ENCODE data around the gene NECAB2. TPM values are rescaled to one million over a fixed set of nuclear protein-coding genes. Genes with fewer than 3 reads are reported as not detected.

The NECAB2 gene
- total and polyA plus RNA-seq, 2 of the 8 experiments (the other 6 are each of a cell fraction or from before 2014, with no cell fraction given), result 3.6 to 4.2 TPM

- Histone ChIP-seq H2BK15ac (ENCODE audit: low read length) (no peak overlapping the region), H4K8ac (ENCODE audit: extremely low read depth, insufficient read depth, low read length) (no peak overlapping the region), H2AFZ (ENCODE audit: low read length) (no peak overlapping the region), H4K91ac (replicated peaks; ENCODE audit: insufficient read length, low read length) (peak overlapping the region; percentile 7), H3K4ac (replicated peaks; ENCODE audit: insufficient read length, low read depth, low read length) (no peak overlapping the region), H3K9ac (replicated peaks in 1 of 4; ENCODE audit: extremely low read depth in 1 of 4, low read depth in 3 of 4, low read length in 3 of 4) (no peak overlapping the region), H3K23ac (ENCODE audit: insufficient read length) (no peak overlapping the region), H2BK20ac (ENCODE audit: low read length) (no peak overlapping the region), H3K4me2 (ENCODE audit: insufficient read depth in 1 of 2, low read depth in 2 of 2, low read length in 2 of 2) (no peak overlapping the region), H3K79me1 (ENCODE audit: low read depth, low read length) (no peaks in the 10 kb centered on the region), H3K14ac (ENCODE audit: insufficient read length) (no peak overlapping the region), H4K20me1 (replicated peaks in 1 of 2; ENCODE audit: control insufficient read depth in 1 of 2, insufficient read depth in 2 of 2, low read length in 2 of 2) (no peaks in the 10 kb centered on the region), H3K4me1 (replicated peaks in 1 of 4; ENCODE audit: control insufficient read depth in 3 of 4, insufficient read depth in 4 of 4, low read length in 3 of 4) (peaks cover 0 to 4% (median 0%) of the 10 kb centered on the region in 4 experiments; a peak in 2 of 7 replicates), H2BK12ac (ENCODE audit: low read depth, low read length) (no peak overlapping the region), H3K56ac (replicated peaks; ENCODE audit: insufficient read length, low read depth, low read length) (no peak overlapping the region), H3K23me2 (ENCODE audit: low read depth, low read length) (no peaks in the 10 kb centered on the region), H2BK5ac (ENCODE audit: low read depth, low read length) (no peak overlapping the region), H2AK5ac (ENCODE audit: low read depth, low read length) (no peak overlapping the region), H3K36me3 (ENCODE audit: control insufficient read depth in 2 of 4, insufficient read depth in 4 of 4, low read length in 3 of 4) (no peaks in the 10 kb centered on the region), H4K5ac (ENCODE audit: insufficient read length, low read depth, low read length) (no peak overlapping the region), H3K79me2 (ENCODE audit: control insufficient read depth in 1 of 2, insufficient read depth in 2 of 2, low read length in 2 of 2) (no peaks in the 10 kb centered on the region), H3K9me3 (ENCODE audit: insufficient read depth in 2 of 2, low read depth in 1 of 2, low read length in 1 of 2) (peaks cover 10 to 12% of the 10 kb centered on the region in 2 experiments; a peak in 3 of 4 replicates), H3K27ac (ENCODE audit: low read depth, low read length) (no peak overlapping the region), H2BK120ac (replicated peaks; ENCODE audit: low read depth, low read length) (no peak overlapping the region), H3K4me3 (ENCODE audit: extremely low read depth in 1 of 4, insufficient read depth in 2 of 4, low read depth in 3 of 4, low read length in 4 of 4) (no peak overlapping the region), H3K18ac (ENCODE audit: extremely low read depth, low read length) (no peak overlapping the region), H3K27me3 (replicated peaks in 1 of 4; ENCODE audit: control insufficient read depth in 3 of 4, extremely low read depth in 1 of 4, insufficient read depth in 3 of 4, low read length in 3 of 4) (no peaks in the 10 kb centered on the region)
- ChIA-PET CTCF (ENCODE audit: partially characterized antibody) (interaction anchor here (0.7 to 5.1 kb wide), 6 partner anchors 11 to 68 kb away, joined by 3 to 31 read pairs (median 4); partner anchors contain the start of gene SLC38A8), POLR2A (ENCODE audit: partially characterized antibody) (no interaction called here)
- FAIRE-seq (no peak), DNase-seq (ENCODE audit: low read depth in 1 of 2, low spot score in 2 of 2) (no peak)
- TF ChIP-seq NANOG (IDR thresholded peaks at IDR 0.05; ENCODE audit: insufficient read depth, low read depth, low read length, poor library complexity, severe bottlenecking), result no peak
- no peak for TF ChIP-seq CTBP2 (IDR thresholded peaks at IDR 0.05; ENCODE audit: borderline replicate concordance, insufficient read depth, insufficient read length, low read length)
- TF ChIP-seq KDM1A (IDR thresholded peaks at IDR 0.05; ENCODE audit: borderline replicate concordance, low read length), result no peak
- TF ChIP-seq SIRT6 (IDR thresholded peaks at IDR 0.05; ENCODE audit: low read length), result no peak
- 83% methylated on average over 9 of the region's 9 CpGs; no CpG with 5 or more reads in 1 of the 2 experiments for WGBS, 2 experiments (ENCODE audit: extremely low coverage in 1 of 2, insufficient coverage in 1 of 2, insufficient read length in 1 of 2, insufficient replicate concordance in 2 of 2, low coverage in 1 of 2, low lambda C conversion rate in 2 of 2, missing lambda C conversion rate in 1 of 2)
Observed at GRCh38 chr16:84024854-84025253, 56.8 kb downstream of the NECAB2 start.
